Measurements from ENCODE around the gene PTPRN2.

DNA sequence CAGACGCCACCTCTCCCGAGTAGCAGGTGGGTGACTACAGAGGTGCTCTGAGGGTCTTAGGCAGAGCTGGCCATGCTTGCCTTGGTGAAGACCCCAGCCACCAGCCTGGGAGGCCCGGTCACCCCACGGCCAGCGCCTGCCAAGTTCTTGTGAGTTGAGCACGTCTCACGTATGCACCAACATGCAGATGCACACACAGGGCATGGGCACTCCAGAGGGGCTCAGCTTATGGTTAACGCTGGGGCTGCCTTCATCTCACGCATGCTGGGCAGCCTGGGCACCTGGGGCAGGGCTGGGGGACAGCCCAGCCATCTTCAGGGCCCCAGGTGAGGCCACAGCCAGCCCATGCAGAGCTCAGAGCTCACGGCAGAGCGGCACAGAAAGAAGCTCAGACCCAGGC is 41.0 kb downstream of the PTPRN2 start:
- TF ChIP-seq, protein P1, sequence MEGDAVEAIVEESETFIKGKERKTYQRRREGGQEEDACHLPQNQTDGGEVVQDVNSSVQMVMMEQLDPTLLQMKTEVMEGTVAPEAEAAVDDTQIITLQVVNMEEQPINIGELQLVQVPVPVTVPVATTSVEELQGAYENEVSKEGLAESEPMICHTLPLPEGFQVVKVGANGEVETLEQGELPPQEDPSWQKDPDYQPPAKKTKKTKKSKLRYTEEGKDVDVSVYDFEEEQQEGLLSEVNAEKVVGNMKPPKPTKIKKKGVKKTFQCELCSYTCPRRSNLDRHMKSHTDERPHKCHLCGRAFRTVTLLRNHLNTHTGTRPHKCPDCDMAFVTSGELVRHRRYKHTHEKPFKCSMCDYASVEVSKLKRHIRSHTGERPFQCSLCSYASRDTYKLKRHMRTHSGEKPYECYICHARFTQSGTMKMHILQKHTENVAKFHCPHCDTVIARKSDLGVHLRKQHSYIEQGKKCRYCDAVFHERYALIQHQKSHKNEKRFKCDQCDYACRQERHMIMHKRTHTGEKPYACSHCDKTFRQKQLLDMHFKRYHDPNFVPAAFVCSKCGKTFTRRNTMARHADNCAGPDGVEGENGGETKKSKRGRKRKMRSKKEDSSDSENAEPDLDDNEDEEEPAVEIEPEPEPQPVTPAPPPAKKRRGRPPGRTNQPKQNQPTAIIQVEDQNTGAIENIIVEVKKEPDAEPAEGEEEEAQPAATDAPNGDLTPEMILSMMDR (IDR thresholded peaks at IDR 0.05) = no peak
- TF ChIP-seq POLR2A (IDR thresholded peaks at IDR 0.05) = no peak
